ENCODE data around the gene MYADM.

MYADM gene

GRCh38 chr19:53885036-53885435, 17.4 kb downstream of the MYADM start:
- no peak for DNase-seq

- DNase-seq = peak; percentile 9
These were observed 24.8 kb downstream of the MYADM start for GRCh38 chr19:53892301-53892980.

DNA sequence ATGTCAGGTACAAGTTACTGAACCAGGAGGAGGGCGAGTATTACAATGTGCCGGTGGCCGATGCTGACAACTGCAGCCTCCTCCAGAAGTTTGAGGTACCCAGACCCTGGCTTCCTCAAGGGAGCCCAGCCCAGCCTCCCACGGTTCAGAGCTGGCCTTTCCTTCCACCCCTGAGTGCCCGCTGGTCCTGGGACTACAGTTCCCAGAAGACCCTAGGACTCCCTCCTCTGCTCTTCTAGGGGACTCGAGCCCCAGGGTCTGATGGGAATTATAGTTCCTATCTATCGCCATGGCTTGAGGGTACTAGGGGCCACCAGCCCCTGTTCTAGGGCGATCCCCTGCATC, 25.3 kb downstream of the MYADM start:
- DNase-seq = peak; percentile 60

- no peak for DNase-seq
These were observed 27.0 kb downstream of the MYADM start for GRCh38 chr19:53894707-53895106.

GRCh38 chr19:53896682-53897081, 29.0 kb downstream of the MYADM start:
- DNase-seq = no peak

DNA sequence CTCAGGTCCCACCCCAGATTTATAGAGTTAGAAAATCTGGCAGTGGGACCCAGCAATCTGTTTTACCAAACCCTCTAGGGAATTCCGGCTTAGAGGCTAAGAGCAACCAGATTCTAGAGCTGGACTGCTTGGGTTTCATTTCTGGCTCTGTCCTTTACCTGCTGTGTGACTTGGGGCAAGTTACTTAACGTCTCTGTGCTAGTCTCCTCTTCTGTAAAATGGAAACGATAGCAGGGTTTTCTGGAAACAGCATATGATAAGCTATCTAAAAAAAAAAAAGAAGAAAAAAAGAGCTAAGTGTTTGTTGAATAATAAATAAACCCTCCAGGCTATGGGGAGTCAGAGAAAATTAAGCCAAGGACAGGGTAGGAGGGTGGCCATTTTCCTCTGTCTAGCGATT, 29.8 kb downstream of the MYADM start:
- no peak for DNase-seq

GRCh38 chr19:53898166-53898565, 30.5 kb downstream of the MYADM start:
- DNase-seq = no peak

DNA sequence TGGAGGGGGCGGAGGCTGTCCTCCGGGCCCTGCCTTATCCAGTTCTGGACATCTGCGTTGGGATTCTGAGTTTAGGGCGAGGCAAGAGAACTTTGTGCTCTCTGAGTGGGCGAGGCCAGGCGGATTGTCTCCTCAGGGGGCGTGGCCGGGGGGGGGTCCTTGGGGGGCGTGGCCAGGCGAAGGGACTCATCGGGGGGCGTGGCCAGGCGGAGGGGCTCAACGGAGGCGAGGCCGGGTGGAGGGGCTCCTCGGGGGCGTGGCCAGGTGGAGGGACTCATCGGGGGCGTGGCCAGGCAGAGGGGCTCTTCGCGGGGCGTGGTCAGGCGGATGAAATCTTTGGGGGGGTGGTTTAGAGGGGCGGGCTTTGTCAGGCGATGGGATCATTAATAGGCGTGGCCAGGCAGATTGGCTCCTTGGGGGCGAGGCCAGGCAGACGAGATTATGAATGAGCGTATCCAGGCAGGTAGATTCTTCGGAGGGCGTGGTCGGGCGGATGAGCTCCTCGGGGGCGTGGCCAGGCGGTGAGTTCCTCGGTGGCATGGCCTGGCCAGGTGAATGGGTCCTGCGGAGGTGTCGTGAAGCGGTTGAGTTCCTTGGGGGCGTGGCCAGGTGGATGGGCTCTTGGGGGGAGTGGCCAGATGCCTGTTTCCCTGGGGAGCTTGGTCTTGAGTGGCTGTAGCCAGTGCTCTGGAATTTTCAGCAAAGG, 31.1 kb downstream of the MYADM start:
- no peak for DNase-seq

- DNase-seq = no peak
These were observed 32.6 kb downstream of the MYADM start for GRCh38 chr19:53900191-53900860.

GRCh38 chr19:53903055-53903680, 35.5 kb downstream of the MYADM start:
- peak; percentile 74 for DNase-seq

DNA sequence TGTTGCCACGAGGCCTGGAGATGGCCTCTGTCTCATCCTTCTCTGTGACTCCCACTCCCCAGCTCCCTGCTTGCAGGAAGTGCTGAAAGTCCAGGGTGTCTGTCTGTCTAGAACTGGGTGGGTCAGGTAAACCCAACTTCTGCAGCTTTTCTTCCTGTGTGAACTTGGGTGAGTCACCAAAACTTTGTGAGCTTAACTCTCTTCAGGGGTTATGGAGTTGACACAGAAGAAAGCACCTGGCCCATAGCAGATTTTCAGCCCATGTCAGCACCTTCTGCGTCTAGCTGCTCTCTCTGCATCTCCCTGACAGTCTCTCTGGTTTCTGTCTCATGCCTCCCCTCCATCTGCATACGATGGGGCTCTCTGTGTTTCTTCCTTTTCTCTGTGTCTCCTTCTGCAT, 37.2 kb downstream of the MYADM start:
- DNase-seq = no peak

DNA sequence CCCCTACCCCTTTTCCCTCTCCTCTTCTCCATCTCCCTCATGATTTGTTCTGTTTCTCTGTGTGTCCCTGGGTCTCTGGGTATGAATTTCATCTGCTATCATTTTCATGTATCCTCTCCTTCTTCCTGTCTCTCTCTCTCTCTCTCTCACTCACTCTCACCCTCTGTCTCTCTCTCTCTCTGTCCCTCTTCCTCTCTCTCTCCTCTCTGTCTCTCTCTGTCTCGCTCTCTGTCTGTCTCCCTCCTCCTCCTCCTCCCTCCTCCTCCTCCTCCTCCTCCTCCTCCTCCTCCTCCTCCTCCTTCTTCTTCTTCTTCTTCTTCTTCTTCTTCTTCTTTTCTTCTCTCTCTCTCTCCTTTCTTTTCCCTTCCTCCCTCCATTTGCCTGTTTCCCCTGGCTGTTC, 38.1 kb downstream of the MYADM start:
- DNase-seq = no peak

- peak; percentile 64 for DNase-seq
These were observed 38.8 kb downstream of the MYADM start for GRCh38 chr19:53906211-53907192.

GRCh38 chr19:53907193-53907581, 39.5 kb downstream of the MYADM start:
- no peak for DNase-seq

GRCh38 chr19:53907690-53908089, 40.0 kb downstream of the MYADM start:
- DNase-seq = no peak

GRCh38 chr19:53908106-53908934, 40.6 kb downstream of the MYADM start:
- DNase-seq = peak; percentile 88

GRCh38 chr19:53908935-53909415, 41.3 kb downstream of the MYADM start, which contains the start of gene CACNG7:
Gene CACNG7, plus strand, starts transcription at chr19:53909278. Its CDS starts 3,554 bp downstream, at chr19:53912832.
- DNase-seq = peak; percentile 66

GRCh38 chr19:53909471-53910169, 41.9 kb downstream of the MYADM start:
- DNase-seq = peak; percentile 29

DNA sequence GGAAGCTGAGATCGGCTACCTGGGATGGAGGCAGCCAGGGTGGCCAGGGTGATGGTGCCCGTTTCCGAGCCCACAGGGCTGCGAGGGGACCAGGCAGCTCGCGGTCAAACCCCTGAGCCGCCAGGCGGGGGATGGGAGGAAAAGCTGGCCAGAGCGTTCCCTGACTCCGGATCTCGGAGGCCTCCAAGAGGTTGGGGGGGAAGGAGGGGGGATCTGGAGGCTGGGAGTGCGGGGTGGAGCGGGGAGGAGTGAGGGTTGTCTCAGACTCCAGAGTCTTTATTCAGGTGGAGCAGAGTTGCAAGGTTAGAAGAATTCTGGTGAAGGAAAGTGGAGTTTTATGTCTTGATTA, 42.5 kb downstream of the MYADM start:
- DNase-seq = peak; percentile 51

DNA sequence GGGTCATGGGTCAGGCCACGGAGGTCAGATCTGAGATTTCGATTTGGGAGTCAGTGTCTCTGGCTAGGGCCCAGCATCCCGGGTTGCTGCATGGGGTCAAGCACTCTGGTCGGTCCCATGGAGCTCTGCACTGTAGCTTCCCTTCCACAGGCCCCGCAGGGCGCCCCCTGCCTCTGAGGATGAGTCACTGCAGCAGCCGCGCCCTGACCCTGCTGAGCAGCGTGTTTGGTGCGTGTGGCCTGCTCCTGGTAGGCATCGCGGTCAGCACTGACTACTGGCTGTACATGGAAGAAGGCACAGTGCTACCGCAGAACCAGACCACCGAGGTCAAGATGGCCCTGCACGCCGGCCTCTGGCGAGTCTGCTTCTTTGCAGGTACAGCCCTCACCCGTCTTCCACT, 45.0 kb downstream of the MYADM start:
- no peak for DNase-seq

- DNase-seq = no peak
These were observed 47.3 kb downstream of the MYADM start for GRCh38 chr19:53915000-53915399.
